ENCODE measurements around the gene LINGO1.

Gene LINGO1

DNA sequence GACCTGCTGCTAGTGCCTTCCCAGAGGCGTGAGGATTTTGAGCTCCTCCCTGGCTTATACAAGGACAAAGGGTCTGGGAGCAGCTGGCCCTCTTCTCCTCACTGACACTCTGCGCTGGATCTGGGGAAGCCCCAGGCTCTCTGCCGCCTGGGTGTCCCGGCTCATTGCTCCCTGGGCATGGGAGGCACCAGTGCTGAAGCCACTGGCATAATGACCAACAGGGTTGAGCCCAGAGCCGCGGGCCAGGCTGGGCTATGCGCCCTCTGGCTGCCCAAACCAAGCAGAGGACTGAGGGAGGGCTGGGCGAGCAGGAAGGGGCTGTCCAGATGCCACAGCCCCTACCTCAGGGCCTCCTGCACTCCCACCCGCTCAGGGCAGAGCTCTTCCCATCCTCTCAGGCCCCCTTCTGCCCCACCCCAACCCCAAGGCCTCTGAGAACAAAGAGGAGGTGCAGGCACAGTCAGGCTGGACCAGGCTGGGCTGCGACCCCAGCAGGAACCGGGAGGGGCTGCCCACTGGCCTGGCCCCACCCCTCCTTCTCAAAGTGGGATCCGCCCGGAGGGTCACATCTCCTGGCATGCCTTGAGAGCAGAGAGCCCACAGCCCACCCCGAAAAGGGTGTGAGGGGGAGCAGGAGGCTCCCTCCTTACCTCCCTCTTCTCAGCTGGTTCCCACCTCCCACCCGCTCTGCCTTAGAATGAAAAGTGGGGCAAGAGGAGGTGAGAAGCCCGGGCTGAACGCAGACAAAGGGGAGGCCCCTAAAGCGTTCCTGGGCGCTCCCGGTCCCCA, 1.6 kb downstream of the LINGO1 start:
- DNase-seq, result no peak

DNA sequence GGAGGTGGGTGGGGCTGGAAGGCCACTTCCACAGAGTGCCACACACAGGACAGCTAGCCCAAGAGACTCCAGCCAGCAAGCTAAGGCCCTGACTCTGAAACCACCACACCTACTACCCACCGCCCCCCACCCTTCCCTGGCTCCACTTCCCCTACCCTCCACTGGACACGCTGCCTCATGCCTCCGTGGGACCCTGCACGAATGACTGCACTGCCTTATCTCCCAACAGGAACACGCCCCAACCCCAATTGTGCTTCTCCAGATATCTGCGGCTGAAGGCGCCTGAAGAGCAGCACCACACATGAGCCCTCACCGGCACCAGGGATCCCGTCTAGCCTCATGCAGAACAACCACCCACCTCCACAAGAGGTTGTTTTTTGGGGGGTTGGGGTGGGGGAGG, 2.7 kb downstream of the LINGO1 start:
- DNase-seq, result no peak

DNA sequence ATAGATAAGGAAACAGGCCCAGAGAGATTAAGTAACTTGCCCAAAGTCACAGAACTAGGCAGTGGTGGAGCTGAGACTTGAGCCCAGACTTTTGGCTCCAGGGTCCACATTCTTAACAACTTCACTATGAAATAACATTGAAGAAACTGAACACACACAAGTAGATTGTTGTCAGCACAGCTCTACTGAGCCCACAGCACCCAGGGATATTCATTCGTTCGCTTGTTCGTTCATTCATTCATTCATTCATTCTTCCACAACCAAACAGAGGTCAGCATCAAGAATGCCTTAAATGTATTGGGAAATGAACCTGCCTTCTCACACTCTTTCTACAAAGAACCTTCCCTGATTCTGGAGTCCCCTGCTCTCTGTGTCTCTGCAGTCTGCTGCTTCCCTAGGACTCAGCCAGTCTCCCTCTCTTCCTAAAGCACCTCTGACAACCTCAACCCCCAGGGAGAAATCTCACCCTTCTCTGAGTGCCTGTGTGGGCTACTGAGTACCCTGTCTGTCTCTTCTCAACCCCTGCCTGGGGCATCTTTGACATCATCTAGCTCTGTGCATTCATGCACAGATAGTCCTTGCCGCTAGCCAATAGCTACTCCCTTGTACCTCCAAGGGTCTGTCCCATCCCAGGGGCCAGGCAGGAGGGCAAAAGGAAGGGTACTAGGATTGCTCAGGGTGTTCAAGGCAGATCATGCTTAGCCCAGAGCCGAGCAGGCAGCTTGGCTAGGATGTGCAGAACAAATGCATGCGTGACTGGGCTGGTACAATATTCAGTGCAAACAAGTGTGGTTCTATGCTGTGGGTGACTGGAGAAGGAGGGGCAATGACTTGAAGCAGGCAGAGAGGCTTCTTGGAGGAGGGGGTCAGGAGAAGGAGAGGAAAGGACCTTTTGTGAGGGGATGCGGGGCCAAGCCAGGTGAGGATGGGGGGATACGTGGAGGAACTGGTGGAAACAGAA, 3.4 kb downstream of the LINGO1 start:
- DNase-seq, result no peak

DNA sequence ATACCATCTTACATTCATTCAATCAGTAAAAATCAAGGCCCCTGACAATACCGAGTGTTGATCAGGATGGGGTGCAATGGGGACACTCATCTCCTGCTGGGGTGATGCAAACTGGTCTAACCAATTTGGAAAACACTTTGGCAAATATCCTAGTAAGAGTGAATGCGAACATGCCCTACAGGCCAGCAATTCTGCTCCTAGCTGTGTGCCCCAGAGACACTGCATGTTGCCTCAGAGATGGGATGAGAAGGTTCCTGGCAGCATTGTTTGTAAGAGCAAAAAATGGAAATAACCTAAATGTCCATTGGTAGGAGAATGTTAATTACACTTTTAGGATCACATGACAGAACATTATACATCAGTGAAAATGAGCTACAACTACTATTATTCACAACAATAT, 4.7 kb downstream of the LINGO1 start:
- no peak for DNase-seq

DNA sequence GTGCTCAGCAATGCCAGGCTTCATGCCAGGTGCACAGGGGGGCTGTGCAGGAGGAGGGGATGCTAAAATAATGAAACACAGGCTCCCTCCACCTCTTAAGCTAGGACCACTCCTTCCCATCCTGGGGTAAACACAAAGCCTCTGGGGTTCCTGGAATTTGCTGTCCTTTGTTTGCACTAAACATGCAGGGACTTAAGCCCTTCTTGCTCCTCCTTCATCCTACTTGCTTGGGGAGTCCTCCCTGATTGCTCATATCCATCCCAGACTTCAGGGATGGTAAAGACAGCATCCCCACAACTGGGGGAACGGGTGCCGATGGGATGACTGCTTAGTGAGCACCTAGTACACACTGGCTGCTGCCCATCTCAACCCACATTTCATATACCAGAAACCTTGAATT, 5.1 kb downstream of the LINGO1 start:
- no peak for DNase-seq

DNA sequence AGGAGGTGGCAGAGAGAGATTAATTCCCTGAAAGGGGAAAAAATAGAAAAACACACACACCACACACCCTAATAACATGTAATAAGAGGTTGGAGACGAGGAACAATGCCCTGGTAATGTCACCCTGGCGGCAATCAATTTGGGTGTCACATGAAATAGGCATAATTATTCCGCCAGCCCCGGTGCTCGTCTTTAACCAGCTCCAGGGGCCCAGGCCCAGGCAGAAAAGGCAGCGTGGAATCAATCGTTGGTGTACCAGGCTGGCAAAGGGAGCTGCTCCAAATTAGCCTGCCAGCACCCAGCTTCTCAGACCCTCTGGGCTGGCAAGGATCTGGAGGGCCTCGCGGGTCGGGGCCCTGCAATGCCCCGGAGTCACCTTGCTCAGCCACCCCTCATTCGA, 5.6 kb downstream of the LINGO1 start:
- no peak for DNase-seq

DNA sequence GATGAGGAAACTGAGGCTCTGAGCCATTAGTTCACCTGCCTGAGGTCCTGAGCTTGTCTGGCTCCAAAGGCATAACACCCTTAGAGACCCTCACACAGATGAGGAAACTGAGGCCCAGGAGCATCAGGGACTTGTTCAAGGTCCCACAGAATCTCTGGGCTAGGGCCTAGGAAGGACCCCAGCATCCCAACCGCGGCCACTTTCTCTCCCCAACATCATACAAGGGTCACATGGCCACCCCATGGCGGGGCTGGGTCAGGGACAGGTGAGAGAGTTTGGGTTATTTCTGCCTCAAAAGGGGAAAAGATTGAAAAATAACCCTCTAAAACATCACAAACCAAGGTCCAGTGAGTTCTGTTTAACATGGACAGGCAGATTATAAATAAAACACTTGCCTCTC, 6.7 kb downstream of the LINGO1 start:
- DNase-seq, result no peak

DNA sequence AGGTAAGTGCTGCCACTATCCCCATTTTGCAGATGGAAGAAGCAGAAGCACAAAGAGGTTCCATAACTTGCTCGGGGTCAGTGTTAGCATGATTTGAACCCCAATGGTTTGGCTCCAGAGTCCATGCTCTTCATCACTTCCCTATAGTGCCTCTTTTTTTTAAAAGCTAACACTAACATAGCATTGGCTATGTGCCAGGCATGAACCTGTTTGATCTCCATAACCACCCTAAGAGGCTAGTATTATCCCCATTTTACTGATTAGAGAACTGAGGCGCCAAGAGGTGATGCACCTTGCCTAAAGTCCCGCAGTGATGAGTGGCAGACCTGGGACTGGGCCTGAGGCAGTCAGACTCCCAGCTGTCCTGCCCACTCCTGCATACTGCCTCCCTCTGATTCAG, 7.3 kb downstream of the LINGO1 start:
- DNase-seq, result no peak

DNA sequence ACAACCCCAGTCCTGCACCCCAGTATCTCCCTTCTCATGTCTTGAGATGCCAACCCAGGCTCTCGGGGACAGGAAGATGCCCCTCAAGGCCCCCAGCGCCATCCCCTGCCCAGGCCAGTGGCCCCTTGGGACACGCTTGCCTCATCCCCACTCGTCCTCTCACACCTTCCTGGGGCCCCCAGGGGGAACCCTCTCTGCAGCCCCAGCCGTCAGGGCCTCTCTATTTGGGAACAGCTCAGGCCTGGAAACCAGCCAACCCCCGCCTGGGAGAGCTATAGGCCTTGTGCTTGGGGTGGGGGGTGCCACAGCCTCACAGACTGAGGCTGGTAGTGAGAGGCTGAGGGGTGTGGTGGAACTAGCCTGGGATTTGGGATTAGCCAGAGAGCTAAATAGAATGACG, 7.8 kb downstream of the LINGO1 start:
- DNase-seq, result no peak

DNA sequence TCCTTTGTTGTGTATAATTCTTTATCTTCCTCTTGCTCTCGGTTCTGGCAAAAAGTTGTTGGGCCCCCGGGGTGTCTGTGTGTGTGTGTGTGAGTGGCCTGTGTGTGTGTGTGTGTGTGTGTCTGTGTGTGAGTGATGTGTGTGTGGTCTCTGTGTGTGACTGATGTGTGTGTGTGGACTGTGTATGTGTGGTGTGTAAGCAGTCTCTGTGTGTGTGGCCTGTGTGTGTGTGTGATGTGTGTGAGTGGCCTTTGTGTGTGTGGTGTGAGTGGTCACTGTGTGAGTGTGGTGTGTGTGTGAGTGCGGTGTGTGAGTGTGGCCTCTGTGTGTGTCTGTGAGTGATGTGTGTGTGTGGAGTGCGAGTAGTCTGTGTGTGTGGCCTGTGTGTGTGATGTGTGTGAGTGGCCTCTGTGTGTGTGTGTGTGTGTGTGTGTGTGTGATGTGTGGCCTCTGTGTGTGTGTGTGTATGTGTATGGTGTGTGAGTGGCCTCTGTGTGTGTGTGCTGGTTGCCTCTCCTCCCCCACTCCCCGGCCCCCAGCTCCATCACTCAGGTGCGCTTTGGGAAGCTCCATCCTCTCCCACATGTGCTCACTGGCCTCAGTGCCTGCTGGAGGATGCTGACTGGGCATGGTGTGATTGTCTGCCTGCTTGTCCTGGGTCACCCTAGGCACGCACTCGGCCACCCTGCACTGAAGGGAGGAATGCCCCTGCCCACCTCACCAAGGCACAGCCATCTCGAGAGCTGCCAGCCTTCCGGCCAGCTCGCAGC, 8.8 kb downstream of the LINGO1 start:
- no peak for DNase-seq

DNA sequence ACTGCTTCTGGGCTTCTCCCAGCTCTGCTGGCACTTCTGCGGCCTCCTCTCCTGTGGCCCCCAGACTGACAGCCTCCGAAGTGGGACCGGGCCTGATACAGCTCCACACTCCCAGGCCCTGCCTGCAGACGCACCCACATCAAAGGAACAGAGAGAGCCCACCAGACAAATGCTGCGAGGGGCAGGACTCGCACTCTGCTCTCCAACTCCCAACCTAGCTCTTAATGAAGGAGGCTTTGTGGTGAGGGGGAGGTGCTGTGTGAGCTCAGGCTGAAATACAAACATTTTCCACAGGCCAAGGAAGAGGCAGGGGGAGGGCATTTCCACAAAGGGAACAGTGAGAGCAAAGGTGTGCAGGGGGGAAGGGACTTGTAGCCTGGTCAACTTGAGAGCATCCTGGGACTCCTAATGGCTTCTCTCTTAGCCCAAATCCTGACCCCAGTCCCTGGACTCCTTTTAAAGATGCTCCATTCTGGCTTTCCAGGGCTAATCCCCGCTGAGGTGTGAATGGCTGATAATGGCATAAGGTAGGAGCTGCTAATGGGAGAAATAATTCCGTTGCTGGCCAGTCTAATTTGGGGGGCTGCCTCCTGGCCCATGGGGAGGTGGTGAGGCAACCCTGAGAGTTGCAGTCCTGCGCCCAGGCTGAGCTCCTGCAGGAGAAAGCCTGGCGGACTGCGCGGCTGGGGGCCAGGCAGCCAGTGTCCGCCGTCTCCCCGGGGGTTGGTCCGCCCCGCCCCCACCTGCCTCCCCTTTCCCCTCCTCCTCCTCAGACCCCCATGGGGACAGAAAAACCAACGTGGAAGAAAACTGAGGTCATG, 9.6 kb downstream of the LINGO1 start:
- no peak for DNase-seq

DNA sequence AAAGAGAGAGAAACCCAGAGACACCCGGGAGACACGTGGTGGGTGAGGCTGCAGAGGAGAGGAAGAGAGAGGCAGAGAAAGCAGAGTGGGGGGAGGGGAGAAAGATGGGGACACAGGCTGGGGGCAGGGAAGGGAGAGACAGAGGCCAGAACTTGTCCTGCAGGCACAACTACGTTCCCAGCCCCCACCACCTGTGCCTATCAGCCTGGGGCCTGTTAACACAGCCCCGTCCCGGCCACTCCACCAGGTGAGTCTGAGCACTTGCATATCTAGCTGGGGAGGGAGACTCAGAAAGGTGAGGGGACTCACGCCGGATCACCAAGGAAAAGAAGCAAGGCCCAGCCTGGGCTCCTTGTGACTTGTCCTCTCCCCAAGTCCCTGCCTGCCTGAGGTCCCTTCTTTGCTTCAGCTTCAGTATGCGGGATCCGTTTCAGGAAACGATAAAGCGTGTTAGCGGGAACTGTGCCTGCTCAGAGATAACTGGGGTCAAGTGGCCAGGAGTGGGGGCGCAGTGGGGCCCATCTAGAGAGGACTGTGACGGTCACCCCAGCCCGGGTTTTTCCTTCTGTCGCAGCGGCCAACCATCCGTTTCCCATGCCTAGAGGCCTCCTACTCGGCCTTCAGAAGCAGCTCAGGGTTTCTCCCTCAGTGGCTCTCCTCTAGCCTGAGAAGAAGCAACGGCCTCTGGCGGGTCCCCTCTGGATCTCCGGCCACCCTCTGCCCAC, 10.3 kb downstream of the LINGO1 start:
- no peak for DNase-seq

DNA sequence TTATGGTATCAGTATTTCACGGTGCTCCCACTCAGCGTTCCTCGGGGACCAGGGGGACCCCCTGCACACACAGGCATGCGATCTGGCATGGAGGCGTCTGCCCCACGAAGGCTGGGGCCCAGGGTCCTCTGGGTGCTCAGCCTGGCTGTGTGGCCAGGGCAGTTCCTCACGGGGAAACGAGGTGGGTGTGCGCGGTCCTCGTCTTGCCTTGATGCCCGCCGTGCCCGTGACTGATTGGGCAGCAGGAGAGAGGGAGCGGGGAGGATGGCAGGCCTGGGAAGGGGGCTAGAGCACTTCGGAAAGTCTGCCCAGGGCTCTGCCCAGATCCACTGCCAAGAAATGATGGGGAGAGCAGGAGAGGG, 10.9 kb downstream of the LINGO1 start:
- DNase-seq, result no peak

DNA sequence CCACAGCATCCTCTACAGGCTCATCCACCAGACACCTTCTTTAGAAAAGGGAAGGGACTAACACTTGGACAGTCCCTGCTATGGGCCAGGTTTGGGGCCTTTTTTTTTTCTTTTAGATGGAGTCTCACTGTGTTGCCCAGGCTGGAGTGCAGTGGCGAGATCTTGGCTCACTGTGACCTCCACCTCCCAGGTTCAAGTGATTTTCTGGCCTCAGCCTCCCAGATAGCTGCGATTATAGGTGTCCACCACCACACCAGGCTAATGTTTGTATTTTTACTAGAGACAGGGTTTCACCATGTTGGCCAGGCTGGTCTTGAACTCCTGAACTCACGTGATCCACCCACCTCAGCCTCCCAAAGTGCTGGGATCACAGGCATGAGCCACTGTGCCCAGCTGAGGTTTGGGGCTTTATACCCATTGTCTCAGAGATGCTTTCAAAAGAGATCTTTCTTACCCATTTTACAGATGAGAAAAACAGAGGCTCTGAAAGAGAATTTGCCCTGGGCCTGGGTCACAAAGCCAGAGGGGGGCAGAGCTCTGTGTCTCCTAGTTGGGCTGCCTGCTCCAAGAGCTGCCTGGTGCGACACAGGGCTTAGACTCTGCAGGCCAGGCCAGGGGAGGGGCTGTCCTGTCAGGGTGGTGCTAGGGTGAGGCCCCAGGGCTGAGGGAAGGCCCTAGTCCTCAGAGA, 11.6 kb downstream of the LINGO1 start:
- DNase-seq, result no peak

DNA sequence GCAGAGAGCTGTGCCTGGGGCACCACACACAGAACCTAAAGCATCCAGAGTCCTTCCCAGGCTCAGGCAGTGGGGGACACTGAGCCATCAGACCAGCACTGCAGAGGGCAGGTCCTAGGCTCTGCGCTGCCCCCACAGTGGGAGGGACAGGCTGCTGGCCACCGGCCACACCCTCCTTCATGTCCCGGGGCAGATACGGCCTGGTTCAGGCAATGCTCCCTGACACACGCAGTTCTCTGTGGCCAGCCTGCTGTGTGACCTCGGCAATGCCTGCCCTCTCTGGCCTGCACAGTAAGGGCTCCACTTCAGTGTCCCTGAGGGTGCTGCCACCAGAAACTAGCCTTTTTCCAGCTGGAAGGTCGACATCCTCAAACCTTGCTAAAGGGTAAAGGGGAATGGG, 12.4 kb downstream of the LINGO1 start:
- DNase-seq, result no peak

DNA sequence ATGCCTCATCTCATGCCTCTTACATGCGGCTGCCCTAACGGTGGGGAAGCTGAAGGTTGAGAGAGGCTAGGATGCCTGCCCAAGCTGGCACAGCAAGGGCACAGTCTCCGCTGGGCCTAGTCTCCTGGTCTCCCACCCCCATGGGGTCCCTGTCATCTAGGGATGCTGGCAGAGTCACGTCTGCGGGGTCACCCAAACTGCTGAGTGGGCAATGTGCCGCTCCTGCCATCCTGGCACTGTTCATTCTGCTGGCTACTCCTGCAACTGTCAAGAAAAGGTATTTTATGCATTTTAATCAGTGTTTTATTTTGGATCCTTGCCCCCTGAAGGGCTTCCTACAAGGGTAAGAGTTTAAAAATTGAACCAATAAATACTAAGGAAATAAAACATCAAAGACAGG, 12.8 kb downstream of the LINGO1 start:
- DNase-seq, result no peak

DNA sequence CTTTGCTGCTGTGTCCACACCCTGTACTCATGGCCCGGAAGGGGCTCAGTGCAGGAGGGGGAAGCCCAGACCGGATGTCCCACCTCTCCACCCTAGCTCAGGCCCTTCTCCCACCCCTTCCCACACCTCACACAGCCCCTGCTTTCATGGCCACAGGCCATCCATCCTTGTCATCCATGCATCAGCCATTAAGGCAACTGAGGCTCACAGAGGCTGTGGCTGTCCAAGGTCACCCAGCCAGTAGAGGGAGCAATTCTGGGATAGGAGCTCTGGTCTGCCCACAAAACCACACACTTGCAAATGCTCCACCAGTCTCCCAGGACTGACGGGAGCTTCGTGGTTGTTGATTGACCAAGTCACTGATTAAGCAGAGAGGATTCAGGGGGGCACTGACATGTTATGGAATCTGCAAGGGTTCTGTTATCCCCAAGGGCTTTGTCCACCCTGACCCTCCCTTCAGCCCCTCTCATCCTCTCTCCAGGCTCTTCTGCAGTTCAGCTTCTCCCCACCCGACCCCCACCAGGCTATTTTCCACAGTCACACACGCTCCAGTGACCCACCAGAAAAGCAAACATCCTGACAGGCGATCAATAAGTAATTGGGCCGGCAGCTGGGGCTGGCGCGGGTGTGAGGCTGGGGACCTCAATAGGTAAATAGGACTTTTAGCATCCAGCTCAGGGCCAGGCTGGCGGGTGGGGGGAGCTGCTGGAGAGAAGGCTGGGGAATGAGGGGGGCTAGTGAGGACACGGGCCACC, 15.1 kb downstream of the LINGO1 start:
- DNase-seq, result peak; percentile 24

DNA sequence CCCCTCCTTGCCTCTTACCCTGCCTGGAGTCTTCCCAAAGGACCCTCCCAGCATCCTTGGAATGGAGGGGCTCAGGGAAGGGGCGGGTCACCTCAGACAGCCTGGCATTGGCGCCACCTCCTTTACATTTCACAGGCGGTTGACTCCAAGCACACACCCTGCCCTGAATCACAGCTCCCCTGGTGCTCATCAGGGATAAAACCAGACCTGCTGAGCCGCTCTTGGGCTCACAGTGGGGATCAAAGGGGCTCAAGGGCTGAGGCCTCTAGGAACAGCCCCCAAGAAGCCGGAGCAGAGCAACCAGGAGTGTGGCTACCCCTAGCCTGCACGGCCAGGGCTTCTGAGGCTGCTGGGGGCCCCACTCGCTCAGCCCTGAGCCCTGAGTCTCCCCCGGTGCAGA, 16.6 kb downstream of the LINGO1 start:
- DNase-seq, result no peak

DNA sequence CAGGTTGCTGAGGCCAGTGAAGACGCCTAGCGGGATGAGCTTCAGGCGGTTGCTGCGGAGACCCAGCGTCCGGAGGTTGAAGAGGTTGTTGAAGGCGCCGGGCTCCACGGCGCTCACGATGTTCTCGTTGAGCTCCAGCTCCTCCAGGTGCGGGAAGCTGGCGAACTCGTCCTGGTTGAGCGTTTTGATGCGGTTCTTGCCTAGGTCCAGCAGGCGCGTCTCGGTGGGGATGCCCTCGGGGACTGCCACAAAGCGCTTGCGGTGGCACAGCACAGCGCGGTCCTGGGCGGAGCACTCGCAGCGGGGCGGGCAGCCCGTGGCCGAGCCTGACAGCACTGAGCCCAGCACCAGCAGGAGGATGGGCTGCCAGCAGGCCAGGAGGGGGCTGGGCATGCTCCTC, 17.2 kb downstream of the LINGO1 start:
- DNase-seq, result no peak

DNA sequence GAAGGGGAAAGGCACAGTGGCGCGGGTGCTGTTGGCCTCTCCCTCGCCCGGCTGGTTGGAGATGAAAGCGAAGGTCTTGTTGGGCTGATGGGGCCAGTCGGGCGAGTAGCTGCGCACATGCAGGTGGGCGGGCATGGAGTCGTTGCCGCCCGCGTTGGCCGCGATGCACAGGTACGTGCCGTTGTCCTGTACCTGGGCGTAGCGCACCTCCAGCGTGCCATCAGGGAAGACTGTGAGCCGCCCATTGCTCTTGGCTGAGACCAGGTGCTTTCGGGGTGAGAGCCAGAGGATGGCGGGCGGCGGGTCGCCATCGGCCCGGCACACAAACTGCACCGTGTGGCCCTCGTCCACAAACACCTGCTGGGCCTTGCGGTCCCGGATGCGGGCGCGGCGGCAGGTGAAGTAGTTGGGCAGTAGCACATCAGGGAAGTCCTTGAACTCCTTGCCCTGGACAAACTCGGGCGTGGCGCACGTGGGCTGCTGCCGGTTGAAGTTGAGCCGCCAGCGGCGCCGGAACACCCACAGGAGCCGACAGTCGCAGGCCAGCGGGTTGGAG, 18.4 kb downstream of the LINGO1 start:
- DNase-seq, result no peak

Measured in stimulated activated CD4-positive, alpha-beta T cell treated with anti-CD3 and anti-CD28 coated beads, Interleukin-15, amount 100 ng/mL, for 24 hours (primary cell).